ENCODE data around the gene RND1.

DNA sequence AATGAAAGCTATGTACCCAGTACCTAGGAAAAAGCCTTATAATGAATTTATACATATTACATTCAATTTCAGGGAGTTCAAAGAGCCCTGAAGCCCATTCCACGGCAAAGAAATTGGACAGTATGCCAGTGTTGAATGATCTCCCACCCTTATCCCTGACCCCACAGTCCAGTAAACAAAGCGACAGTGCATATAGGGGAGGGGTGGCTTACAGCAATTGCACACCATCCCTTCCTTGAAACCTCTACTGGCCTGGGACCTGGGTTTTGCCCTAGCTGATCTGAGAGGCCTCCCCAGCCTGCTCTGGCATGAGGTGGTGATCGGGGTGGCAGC is 17.3 kb upstream of the RND1 start:
- TF ChIP-seq EZH2 (IDR thresholded peaks at IDR 0.05; ENCODE audit: low read depth, low read length, severe bottlenecking) (no peak), CREB1 (IDR thresholded peaks at IDR 0.05) (no peak), MAFK (IDR thresholded peaks at IDR 0.05; ENCODE audit: low read depth, low read length) (no peak), POLR2A (IDR thresholded peaks at IDR 0.05; ENCODE audit: control extremely low read depth in 1 of 2, low read depth in 2 of 2, low read length in 2 of 2) (no peak), JUN (IDR thresholded peaks at IDR 0.05; ENCODE audit: low read depth, low read length) (no peak), POLR2AphosphoS5 (IDR thresholded peaks at IDR 0.05; ENCODE audit: low read depth, low read length) (no peak)
- TF ChIP-seq, protein P1, sequence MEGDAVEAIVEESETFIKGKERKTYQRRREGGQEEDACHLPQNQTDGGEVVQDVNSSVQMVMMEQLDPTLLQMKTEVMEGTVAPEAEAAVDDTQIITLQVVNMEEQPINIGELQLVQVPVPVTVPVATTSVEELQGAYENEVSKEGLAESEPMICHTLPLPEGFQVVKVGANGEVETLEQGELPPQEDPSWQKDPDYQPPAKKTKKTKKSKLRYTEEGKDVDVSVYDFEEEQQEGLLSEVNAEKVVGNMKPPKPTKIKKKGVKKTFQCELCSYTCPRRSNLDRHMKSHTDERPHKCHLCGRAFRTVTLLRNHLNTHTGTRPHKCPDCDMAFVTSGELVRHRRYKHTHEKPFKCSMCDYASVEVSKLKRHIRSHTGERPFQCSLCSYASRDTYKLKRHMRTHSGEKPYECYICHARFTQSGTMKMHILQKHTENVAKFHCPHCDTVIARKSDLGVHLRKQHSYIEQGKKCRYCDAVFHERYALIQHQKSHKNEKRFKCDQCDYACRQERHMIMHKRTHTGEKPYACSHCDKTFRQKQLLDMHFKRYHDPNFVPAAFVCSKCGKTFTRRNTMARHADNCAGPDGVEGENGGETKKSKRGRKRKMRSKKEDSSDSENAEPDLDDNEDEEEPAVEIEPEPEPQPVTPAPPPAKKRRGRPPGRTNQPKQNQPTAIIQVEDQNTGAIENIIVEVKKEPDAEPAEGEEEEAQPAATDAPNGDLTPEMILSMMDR (IDR thresholded peaks at IDR 0.05; ENCODE audit: control extremely low read depth in 1 of 3, insufficient read depth in 1 of 3, low read depth in 1 of 3, low read length in 3 of 3) = no peak
- TF ChIP-seq, protein P2, sequence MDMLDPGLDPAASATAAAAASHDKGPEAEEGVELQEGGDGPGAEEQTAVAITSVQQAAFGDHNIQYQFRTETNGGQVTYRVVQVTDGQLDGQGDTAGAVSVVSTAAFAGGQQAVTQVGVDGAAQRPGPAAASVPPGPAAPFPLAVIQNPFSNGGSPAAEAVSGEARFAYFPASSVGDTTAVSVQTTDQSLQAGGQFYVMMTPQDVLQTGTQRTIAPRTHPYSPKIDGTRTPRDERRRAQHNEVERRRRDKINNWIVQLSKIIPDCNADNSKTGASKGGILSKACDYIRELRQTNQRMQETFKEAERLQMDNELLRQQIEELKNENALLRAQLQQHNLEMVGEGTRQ (IDR thresholded peaks at IDR 0.05; ENCODE audit: low read length) = no peak
- TF ChIP-seq, protein P3, sequence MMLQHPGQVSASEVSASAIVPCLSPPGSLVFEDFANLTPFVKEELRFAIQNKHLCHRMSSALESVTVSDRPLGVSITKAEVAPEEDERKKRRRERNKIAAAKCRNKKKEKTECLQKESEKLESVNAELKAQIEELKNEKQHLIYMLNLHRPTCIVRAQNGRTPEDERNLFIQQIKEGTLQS (IDR thresholded peaks at IDR 0.05; ENCODE audit: insufficient read depth, low read depth, low read length) = no peak
